HL-60 (cell line): ENCODE results near the gene ZNF365.
"Not testable (repeated sequence)": the region's sequence is repeated elsewhere in the genome, so short reads cannot be mapped to it uniquely, and the experiment has no call there.

Source experiments
- DNase-seq, 2 experiments: peaks; one replicate each; pipeline ENCODE4 v3.0.0-alpha.2; 2010 to 2020; ENCODE audit warnings: low read depth in 1 of 2, low spot score in 1 of 2
- H3K27ac ChIP-seq: fragments of 250-450 bp; sonication (Bioruptor Pico); replicated peaks from 2 replicates; pipeline ENCODE4 v1.5.1; 2020; ENCODE audit warnings: mild to moderate bottlenecking, moderate library complexity
- H3K27me3 ChIP-seq: fragments of 250-450 bp; sonication (Bioruptor Pico); 2 replicates; pipeline ENCODE4 v1.5.1; 2021; ENCODE audit warnings: mild to moderate bottlenecking, moderate library complexity; ENCODE audit not compliant: insufficient read depth, poor library complexity, severe bottlenecking
- H3K4me3 ChIP-seq: replicated peaks from 2 replicates; pipeline ENCODE4 v1.5.1; 2011; ENCODE audit warnings: mild to moderate bottlenecking, control low read depth, low read length; ENCODE audit not compliant: insufficient read depth
- GABPA ChIP-seq: IDR thresholded peaks from 2 replicates; pipeline ENCODE4 v1.6.1; 2012; ENCODE audit warnings: low read depth
- POLR2AphosphoS5 ChIP-seq: IDR thresholded peaks from 2 replicates; pipeline ENCODE4 v1.6.1; 2012; ENCODE audit warnings: low read depth
- SPI1 ChIP-seq: IDR thresholded peaks from 2 replicates; pipeline ENCODE4 v1.6.1; 2012; ENCODE audit warnings: low read depth, mild to moderate bottlenecking, borderline replicate concordance
- TF ChIP-seq, protein P1 (sequence below): IDR thresholded peaks from 2 replicates; pipeline ENCODE4 v1.6.1; 2012; ENCODE audit warnings: low read depth; ENCODE audit not compliant: insufficient replicate concordance
- TF ChIP-seq, protein P2 (sequence below): IDR thresholded peaks from one replicate; pipeline ENCODE4 v1.5.1; 2011; ENCODE audit warnings: low read length, control low read depth, inconsistent platforms; ENCODE audit not compliant: insufficient read depth

Gene ZNF365

DNA sequence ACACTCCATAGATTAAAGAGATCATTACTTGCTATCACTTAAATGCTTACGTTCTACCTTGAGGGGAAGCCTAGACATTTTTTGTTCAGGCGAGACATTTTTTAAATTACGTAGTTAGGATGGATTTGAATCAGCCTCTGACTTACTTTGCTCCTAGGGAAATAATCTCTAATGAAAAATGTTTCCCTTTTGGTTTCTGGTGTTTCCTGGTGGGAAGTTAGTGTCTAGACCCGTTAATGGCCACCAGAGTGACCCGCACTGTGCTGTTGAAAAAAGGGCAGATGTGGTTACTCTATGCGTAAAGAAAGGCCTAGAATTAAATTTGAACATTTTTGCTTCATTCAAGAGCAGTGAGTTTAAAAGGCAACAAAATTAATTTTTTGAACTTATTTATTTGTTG lies 3.8 kb downstream of the ZNF365 start:
- TF ChIP-seq, protein P1, sequence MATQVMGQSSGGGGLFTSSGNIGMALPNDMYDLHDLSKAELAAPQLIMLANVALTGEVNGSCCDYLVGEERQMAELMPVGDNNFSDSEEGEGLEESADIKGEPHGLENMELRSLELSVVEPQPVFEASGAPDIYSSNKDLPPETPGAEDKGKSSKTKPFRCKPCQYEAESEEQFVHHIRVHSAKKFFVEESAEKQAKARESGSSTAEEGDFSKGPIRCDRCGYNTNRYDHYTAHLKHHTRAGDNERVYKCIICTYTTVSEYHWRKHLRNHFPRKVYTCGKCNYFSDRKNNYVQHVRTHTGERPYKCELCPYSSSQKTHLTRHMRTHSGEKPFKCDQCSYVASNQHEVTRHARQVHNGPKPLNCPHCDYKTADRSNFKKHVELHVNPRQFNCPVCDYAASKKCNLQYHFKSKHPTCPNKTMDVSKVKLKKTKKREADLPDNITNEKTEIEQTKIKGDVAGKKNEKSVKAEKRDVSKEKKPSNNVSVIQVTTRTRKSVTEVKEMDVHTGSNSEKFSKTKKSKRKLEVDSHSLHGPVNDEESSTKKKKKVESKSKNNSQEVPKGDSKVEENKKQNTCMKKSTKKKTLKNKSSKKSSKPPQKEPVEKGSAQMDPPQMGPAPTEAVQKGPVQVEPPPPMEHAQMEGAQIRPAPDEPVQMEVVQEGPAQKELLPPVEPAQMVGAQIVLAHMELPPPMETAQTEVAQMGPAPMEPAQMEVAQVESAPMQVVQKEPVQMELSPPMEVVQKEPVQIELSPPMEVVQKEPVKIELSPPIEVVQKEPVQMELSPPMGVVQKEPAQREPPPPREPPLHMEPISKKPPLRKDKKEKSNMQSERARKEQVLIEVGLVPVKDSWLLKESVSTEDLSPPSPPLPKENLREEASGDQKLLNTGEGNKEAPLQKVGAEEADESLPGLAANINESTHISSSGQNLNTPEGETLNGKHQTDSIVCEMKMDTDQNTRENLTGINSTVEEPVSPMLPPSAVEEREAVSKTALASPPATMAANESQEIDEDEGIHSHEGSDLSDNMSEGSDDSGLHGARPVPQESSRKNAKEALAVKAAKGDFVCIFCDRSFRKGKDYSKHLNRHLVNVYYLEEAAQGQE: no peak
- TF ChIP-seq GABPA (no peak), SPI1 (no peak), POLR2AphosphoS5 (no peak)
- TF ChIP-seq, protein P2, sequence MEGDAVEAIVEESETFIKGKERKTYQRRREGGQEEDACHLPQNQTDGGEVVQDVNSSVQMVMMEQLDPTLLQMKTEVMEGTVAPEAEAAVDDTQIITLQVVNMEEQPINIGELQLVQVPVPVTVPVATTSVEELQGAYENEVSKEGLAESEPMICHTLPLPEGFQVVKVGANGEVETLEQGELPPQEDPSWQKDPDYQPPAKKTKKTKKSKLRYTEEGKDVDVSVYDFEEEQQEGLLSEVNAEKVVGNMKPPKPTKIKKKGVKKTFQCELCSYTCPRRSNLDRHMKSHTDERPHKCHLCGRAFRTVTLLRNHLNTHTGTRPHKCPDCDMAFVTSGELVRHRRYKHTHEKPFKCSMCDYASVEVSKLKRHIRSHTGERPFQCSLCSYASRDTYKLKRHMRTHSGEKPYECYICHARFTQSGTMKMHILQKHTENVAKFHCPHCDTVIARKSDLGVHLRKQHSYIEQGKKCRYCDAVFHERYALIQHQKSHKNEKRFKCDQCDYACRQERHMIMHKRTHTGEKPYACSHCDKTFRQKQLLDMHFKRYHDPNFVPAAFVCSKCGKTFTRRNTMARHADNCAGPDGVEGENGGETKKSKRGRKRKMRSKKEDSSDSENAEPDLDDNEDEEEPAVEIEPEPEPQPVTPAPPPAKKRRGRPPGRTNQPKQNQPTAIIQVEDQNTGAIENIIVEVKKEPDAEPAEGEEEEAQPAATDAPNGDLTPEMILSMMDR: no peak
- peaks cover 23% of the 10 kb centered on the region for H3K27me3 ChIP-seq
- DNase-seq: no peak
- H3K4me3 ChIP-seq: no peak overlapping the region
- no peak overlapping the region for H3K27ac ChIP-seq

DNA sequence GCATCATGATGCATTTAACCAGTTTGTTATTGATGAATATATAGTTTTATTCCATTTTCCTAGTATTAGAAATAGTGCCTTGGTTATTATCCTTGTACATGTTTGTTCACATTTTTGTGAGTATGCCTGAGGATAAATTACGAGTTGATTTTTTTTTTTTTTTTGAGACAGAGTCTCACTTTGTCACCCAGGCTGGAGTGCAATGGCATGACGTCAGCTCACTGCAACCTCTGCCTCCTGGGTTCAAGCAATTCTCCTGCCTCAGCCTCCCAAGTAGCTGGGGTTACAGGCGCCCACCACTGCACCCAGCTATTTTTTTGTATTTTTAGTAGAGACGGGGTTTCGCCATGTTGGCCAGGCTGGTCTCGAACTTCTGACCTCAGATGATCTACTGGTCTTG lies 4.7 kb downstream of the ZNF365 start:
- not testable (repeated sequence) for DNase-seq, H3K27ac ChIP-seq, H3K4me3 ChIP-seq
- peaks cover 16% of the 10 kb centered on the region for H3K27me3 ChIP-seq

DNA sequence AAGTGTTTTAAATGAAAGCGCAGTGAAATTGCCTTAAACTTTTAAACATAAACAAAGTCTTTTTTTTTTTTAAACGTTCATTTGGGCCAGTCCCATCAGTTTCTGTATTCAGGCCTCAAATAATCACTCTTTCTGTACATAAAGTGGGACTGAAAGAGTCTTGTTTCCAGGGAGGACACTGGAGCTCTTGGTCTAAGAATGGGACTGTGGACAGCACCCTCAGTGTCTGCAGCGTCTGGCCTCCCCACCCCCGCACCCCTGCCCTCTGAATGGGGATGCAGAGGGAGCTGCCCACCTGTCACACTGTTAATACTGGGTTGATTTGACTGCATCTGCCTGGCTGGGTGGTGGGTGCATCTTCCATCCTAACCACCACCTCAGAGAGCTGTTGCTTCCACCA lies 5.2 kb downstream of the ZNF365 start:
- TF ChIP-seq, protein P1: no peak
- TF ChIP-seq POLR2AphosphoS5 (no peak), SPI1 (no peak), GABPA (no peak)
- TF ChIP-seq, protein P2: no peak
- no peak overlapping the region for H3K27ac ChIP-seq
- peaks cover 14% of the 10 kb centered on the region for H3K27me3 ChIP-seq

DNA sequence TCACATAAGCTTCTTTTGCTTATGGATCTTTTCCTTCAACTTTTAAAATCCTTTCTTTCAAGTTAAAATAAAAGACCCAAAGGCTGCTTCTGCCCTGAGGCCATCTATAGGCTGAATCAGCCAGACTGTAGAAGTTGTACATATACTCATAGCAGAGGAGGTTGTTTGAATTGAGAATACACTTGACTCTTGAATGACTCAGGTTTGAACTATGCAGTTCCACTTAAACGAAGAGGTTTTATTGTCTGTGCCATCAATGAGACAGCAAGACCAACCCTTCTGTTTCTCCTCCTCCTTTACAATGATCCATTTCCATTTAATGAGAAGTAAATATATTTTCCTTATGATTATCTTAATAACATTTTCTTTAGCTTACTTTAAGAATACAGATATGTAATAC lies 5.8 kb downstream of the ZNF365 start:
- TF ChIP-seq SPI1 (no peak), POLR2AphosphoS5 (no peak), GABPA (no peak)
- TF ChIP-seq, protein P1: no peak
- TF ChIP-seq, protein P2: no peak
- Histone ChIP-seq H3K27ac (no peak overlapping the region), H3K27me3 (peaks cover 8% of the 10 kb centered on the region), H3K4me3 (no peak overlapping the region)
- DNase-seq: no peak

More for the DNA sequence above, 5.2 kb downstream of the ZNF365 start:
- H3K4me3 ChIP-seq: no peak overlapping the region
- DNase-seq: no peak
